Duodenal mucosa (tissue), 2 donors: ENCODE measurements around the gene ZNF429.

ENCODE experiments used
- H3K27ac ChIP-seq: one replicate; pipeline ENCODE4 v1.7.0; 2013; ENCODE audit warnings: low read depth, low read length
- H3K27me3 ChIP-seq, 2 donors: one replicate each; pipeline ENCODE4 v1.7.0; 2013; ENCODE audit warnings: low read length in 2 of 2, control low read depth in 1 of 2; ENCODE audit not compliant: insufficient read depth in 2 of 2, control insufficient read depth in 1 of 2
- H3K36me3 ChIP-seq, 2 donors: one replicate each; pipeline ENCODE4 v1.7.0; 2013; ENCODE audit warnings: low read length in 2 of 2, control low read depth in 1 of 2; ENCODE audit not compliant: insufficient read depth in 2 of 2, control insufficient read depth in 1 of 2
- H3K4me1 ChIP-seq, 2 donors: one replicate each; pipeline ENCODE4 v1.7.0; 2013; ENCODE audit warnings: low read length in 2 of 2, control low read depth in 1 of 2; ENCODE audit not compliant: insufficient read depth in 2 of 2, control insufficient read depth in 1 of 2
- H3K4me3 ChIP-seq, 2 donors: one replicate each; pipeline ENCODE4 v1.7.0; 2013; ENCODE audit warnings: low read length in 2 of 2, low read depth in 1 of 2
- H3K9ac ChIP-seq, 2 donors: one replicate each; pipeline ENCODE4 v1.7.0; 2013; ENCODE audit warnings: low read length in 2 of 2, low read depth in 1 of 2
- H3K9me3 ChIP-seq, 2 donors: one replicate each; pipeline ENCODE4 v1.7.0; 2013; ENCODE audit warnings: low read length in 2 of 2, control low read depth in 1 of 2; ENCODE audit not compliant: control insufficient read depth in 1 of 2

ZNF429 gene

GRCh38 chr19:21587117-21587461 is 81.7 kb downstream of the ZNF429 start:
- Histone ChIP-seq H3K27me3 (no peaks in the 10 kb centered on the region), H3K27ac (no peak overlapping the region), H3K9ac (peak overlapping the region; percentile 10 to 46), H3K4me1 (peaks cover 3 to 7% of the 10 kb centered on the region in 2 donors), H3K9me3 (peaks cover 0 to 7% of the 10 kb centered on the region in 2 donors), H3K4me3 (peak overlapping the region; percentile 63), H3K36me3 (no peaks in the 10 kb centered on the region)

GRCh38 chr19:21587549-21587948 is 82.1 kb downstream of the ZNF429 start:
- Histone ChIP-seq H3K27ac (no peak overlapping the region), H3K4me1 (peaks cover 3 to 7% of the 10 kb centered on the region in 2 donors), H3K9ac (no peak overlapping the region), H3K9me3 (peaks cover 0 to 7% of the 10 kb centered on the region in 2 donors), H3K4me3 (peak overlapping the region; percentile 16 to 63), H3K36me3 (no peaks in the 10 kb centered on the region), H3K27me3 (no peaks in the 10 kb centered on the region)

- Histone ChIP-seq H3K9ac (no peak overlapping the region), H3K27ac (no peak overlapping the region), H3K9me3 (peaks cover 0 to 7% of the 10 kb centered on the region in 2 donors), H3K36me3 (no peaks in the 10 kb centered on the region), H3K27me3 (no peaks in the 10 kb centered on the region), H3K4me3 (no peak overlapping the region), H3K4me1 (peaks cover 3 to 7% of the 10 kb centered on the region in 2 donors)
These were observed 82.7 kb downstream of the ZNF429 start for GRCh38 chr19:21588065-21588601.

DNA sequence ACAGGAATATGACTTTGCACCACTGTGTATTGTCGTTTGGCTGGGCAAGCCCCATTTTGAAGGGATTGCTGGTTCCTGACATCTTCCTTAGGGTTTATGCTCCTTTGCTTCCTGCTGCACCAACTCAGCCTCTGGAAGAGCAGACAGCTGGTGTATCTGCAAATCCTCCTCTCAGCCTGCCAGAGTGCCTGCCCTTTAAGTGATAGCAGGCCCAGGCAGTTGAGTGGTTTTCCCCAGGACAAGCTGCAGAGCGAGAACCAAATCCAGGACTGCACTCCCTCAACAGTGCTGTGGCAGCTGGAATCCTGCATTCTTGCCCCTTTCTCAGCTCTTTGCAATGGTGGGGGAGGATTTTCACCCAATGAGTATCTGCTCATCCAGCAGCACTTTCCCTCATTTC is 85.5 kb downstream of the ZNF429 start:
- Histone ChIP-seq H3K36me3 (no peaks in the 10 kb centered on the region), H3K9me3 (no peaks in the 10 kb centered on the region), H3K27me3 (no peaks in the 10 kb centered on the region), H3K4me3 (no peak overlapping the region), H3K9ac (no peak overlapping the region), H3K4me1 (peaks cover 3% of the 10 kb centered on the region in 2 donors), H3K27ac (no peak overlapping the region)

DNA sequence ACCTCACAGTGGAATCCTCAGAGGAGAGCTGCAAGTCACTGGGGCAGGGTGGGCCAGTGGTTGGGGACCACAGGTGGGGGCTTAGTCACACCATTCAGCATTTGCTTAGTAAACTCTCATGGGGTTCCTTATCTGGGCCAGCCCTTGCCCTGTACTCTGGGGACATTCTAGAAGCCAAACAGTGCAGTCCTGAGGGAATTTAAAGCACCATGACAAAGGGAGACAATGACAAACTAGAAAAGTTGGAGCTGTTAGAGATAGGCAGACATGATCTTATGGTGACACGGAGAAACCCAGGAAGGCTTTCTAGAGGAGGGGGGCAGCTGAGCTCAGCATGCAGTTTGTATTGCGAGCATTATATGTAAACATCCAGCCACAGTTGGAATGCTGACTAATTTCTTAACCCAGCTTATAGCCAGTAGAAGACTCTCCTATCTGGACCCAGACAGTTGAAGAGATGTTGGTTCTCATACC is 87.6 kb downstream of the ZNF429 start:
- no peak overlapping the region for H3K4me3 ChIP-seq
- H3K27ac ChIP-seq: no peak overlapping the region

DNA sequence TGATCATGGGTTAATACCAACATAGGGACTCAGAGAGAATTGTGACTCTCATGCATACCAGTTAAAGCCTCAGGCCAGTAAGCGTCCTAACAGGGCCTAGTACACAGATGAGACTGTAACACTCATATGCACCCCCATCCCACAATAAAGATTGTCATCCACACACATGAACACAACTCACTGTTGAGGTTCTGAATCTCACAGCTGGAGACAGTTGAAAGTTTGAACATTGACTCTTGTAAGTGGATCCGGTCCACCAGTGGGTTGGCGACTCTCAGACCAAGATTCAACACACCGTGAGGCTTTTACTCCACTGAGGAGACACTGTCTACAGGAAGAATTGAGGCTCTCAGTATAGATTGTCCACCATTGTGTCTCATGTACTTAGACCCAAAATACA is 88.1 kb downstream of the ZNF429 start:
- no peak overlapping the region for H3K4me3 ChIP-seq
- no peaks in the 10 kb centered on the region for H3K4me1 ChIP-seq
- no peak overlapping the region for H3K27ac ChIP-seq
- no peaks in the 10 kb centered on the region for H3K9me3 ChIP-seq
- no peaks in the 10 kb centered on the region for H3K27me3 ChIP-seq
- H3K9ac ChIP-seq: no peak overlapping the region
- no peaks in the 10 kb centered on the region for H3K36me3 ChIP-seq

More for the DNA sequence above, 87.6 kb downstream of the ZNF429 start:
- H3K9me3 ChIP-seq: no peaks in the 10 kb centered on the region
- no peak overlapping the region for H3K9ac ChIP-seq
- no peaks in the 10 kb centered on the region for H3K27me3 ChIP-seq
- peaks cover 0 to 2% of the 10 kb centered on the region in 2 donors for H3K4me1 ChIP-seq
- no peaks in the 10 kb centered on the region for H3K36me3 ChIP-seq

DNA sequence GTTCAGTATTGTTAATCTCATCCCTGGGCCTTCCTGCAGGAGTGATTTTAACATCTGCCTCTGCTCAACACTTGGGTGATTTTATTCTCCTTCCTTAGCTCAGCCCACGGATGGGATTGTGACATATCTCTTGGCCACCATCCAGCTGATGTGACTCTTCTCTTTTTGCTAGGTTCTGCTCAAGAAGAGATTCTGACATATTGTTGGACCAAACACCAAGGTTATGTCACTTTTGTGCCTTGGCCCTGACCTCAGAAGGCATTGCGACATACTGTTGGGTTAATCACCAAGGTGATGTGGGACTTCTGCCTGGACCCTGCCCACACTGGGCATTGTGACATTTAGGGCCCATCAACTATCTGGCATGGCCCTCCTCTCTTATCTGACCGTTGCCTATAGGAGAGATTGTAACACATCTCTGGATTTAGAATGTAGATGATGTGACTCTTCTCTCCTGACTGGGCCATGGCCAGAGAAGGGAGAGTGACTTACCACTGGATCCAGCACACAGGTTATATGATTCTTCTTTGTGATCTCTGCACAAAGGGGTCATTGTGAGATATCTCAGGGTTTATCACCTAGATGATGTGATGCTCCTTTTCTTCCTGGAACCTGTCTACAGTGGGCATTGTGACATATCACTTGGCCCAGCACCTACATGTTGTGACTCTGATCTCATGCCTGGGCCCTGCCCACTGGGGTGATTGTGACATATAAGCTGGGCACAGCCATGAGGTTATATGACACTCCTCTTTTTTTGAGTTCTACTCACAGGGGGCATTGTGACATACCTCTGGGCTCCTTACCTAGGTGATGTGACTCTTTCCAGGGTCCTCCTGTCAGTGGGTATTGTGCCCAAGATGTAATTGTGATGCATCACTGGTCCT is 88.8 kb downstream of the ZNF429 start:
- Histone ChIP-seq H3K4me3 (no peak overlapping the region), H3K4me1 (no peaks in the 10 kb centered on the region), H3K27ac (no peak overlapping the region), H3K36me3 (no peaks in the 10 kb centered on the region), H3K9me3 (no peaks in the 10 kb centered on the region), H3K9ac (no peak overlapping the region), H3K27me3 (no peaks in the 10 kb centered on the region)

DNA sequence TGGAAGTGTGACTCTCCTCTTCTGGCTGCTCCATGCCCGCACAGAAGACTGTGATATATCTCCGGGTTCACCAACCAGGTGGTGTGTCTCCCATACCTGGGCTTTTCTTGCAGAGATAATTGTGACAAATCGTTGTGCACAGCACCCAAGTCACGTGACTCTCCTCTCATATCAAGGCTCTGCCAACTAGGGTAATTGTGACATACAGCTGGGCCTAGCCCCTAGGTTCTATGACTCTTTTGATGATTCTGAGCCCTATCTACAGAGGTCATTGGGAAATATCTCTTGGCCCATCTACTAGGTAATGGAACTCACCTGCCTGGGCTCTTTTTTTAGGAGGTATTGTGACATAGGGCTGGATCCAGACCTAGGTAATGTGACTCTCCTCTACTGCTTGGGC is 89.8 kb downstream of the ZNF429 start:
- Histone ChIP-seq H3K4me1 (no peaks in the 10 kb centered on the region), H3K4me3 (no peak overlapping the region), H3K9ac (no peak overlapping the region), H3K27ac (no peak overlapping the region), H3K36me3 (no peaks in the 10 kb centered on the region), H3K27me3 (no peaks in the 10 kb centered on the region), H3K9me3 (no peaks in the 10 kb centered on the region)

GRCh38 chr19:21602082-21602658 is 96.8 kb downstream of the ZNF429 start:
- H3K9me3 ChIP-seq: no peaks in the 10 kb centered on the region
- H3K36me3 ChIP-seq: no peaks in the 10 kb centered on the region
- no peaks in the 10 kb centered on the region for H3K27me3 ChIP-seq
- H3K27ac ChIP-seq: no peak overlapping the region
- H3K4me3 ChIP-seq: no peak overlapping the region
- no peak overlapping the region for H3K9ac ChIP-seq
- H3K4me1 ChIP-seq: peaks cover 12 to 19% of the 10 kb centered on the region in 2 donors
